ENCODE data around the gene SAV1. TPM values are rescaled to one million over a fixed set of nuclear protein-coding genes. Genes with fewer than 3 reads are reported as not detected.

Gene SAV1
- total and polyA plus RNA-seq, 2 of the 13 experiments (the other 11 are each of a cell fraction or from before 2014, with no cell fraction given), result 7.3 to 8.2 TPM

- no peaks in the 10 kb centered on the region for H4K20me1 ChIP-seq (ENCODE audit: insufficient read depth, low read length)
- in situ Hi-C loops (cut with HindIII; ENCODE audit: extremely low pct_ligation_motif_present, low pct_unique_long_range_greater_than_20kb), result no loop called here
- H3K9me3 ChIP-seq (ENCODE audit: low read length), result no peaks in the 10 kb centered on the region
- no peak overlapping the region for H3K4me2 ChIP-seq (ENCODE audit: low read depth, low read length)
- H3K79me2 ChIP-seq (ENCODE audit: insufficient read depth, low read length), result no peaks in the 10 kb centered on the region
- WGBS (ENCODE audit: low lambda C conversion rate), result 53% methylated on average over 1 of the region's 1 CpG
- POLR2A ChIA-PET, result no interaction called here
- no peaks in the 10 kb centered on the region for H3K36me3 ChIP-seq (replicated peaks in 1 of 2; ENCODE audit: control insufficient read depth in 1 of 2, insufficient read depth in 2 of 2, low read length in 2 of 2)
- FAIRE-seq (no peak), ATAC-seq (no peak), DNase-seq (ENCODE audit: low spot score) (no peak)
- H3K4me3 ChIP-seq (replicated peaks in 1 of 3; ENCODE audit: insufficient read depth in 1 of 3, low read depth in 2 of 3, low read length in 3 of 3), result no peak overlapping the region
- H3K4me1 ChIP-seq (ENCODE audit: insufficient read depth, low read length), result peaks cover 7% of the 10 kb centered on the region
- no peaks in the 10 kb centered on the region for H3K27me3 ChIP-seq (ENCODE audit: control insufficient read depth in 1 of 2, insufficient read depth in 2 of 2, low read length in 2 of 2)
- intact Hi-C loops (cut with micrococcal nuclease; ENCODE audit: unreplicated experiment), result loop anchor here (10.0 kb wide), 1 partner anchor 256 kb away; no protein-coding TSS in a partner anchor
- H3K9ac ChIP-seq (ENCODE audit: insufficient read depth, low read depth, low read length), result no peak overlapping the region
- H3K27ac ChIP-seq (ENCODE audit: extremely low read length, insufficient read depth, low read length), result no peak overlapping the region
- no peak overlapping the region for H2AFZ ChIP-seq (ENCODE audit: low read length)
- CTCF ChIA-PET (ENCODE audit: low intra/inter-chr PET ratio, low total read pairs), result no interaction called here
- no peak for TF ChIP-seq DNMT3B (CRISPR knock-in tag; conservative IDR thresholded peaks at IDR 0.05)
- BruUV-seq (replicated peaks), result no TSS peak
Observed at GRCh38 chr14:50608302-50608851, 59.7 kb downstream of the SAV1 start.

GRCh38 chr14:50607761-50608160 is 60.3 kb downstream of the SAV1 start:
- ChIA-PET POLR2A (no interaction called here), CTCF (ENCODE audit: low intra/inter-chr PET ratio, low total read pairs) (no interaction called here)
- no peak for FAIRE-seq
- Histone ChIP-seq H3K27me3 (ENCODE audit: control insufficient read depth in 1 of 2, insufficient read depth in 2 of 2, low read length in 2 of 2) (no peaks in the 10 kb centered on the region), H3K79me2 (ENCODE audit: insufficient read depth, low read length) (no peaks in the 10 kb centered on the region), H3K4me3 (replicated peaks in 1 of 3; ENCODE audit: insufficient read depth in 1 of 3, low read depth in 2 of 3, low read length in 3 of 3) (no peak overlapping the region), H3K9ac (ENCODE audit: insufficient read depth, low read depth, low read length) (no peak overlapping the region), H3K27ac (ENCODE audit: extremely low read length, insufficient read depth, low read length) (no peak overlapping the region), H3K36me3 (replicated peaks in 1 of 2; ENCODE audit: control insufficient read depth in 1 of 2, insufficient read depth in 2 of 2, low read length in 2 of 2) (no peaks in the 10 kb centered on the region), H2AFZ (ENCODE audit: low read length) (no peak overlapping the region), H3K9me3 (ENCODE audit: low read length) (no peaks in the 10 kb centered on the region), H4K20me1 (ENCODE audit: insufficient read depth, low read length) (no peaks in the 10 kb centered on the region), H3K4me1 (ENCODE audit: insufficient read depth, low read length) (peaks cover 7% of the 10 kb centered on the region), H3K4me2 (ENCODE audit: low read depth, low read length) (no peak overlapping the region)
- BruUV-seq (replicated peaks), result no TSS peak
- no peak for DNase-seq (ENCODE audit: low spot score)
- ATAC-seq, result no peak
- TF ChIP-seq ZNF17 (CRISPR knock-in tag; IDR thresholded peaks at IDR 0.05) (no peak), ZNF446 (CRISPR knock-in tag; IDR thresholded peaks at IDR 0.05) (no peak), ZSCAN31 (CRISPR knock-in tag; IDR thresholded peaks at IDR 0.05; ENCODE audit: low read depth) (no peak), ZNF207 (IDR thresholded peaks at IDR 0.05; ENCODE audit: borderline replicate concordance) (no peak), ZNF121 (CRISPR knock-in tag; IDR thresholded peaks at IDR 0.05) (no peak), CHCHD3 (CRISPR knock-in tag; IDR thresholded peaks at IDR 0.05) (no peak), AGO2 (optimal IDR thresholded peaks at IDR 0.05; ENCODE audit: low read depth, low read length) (no peak)
- intact Hi-C loops (cut with micrococcal nuclease; ENCODE audit: unreplicated experiment) (loop anchor here (10.0 kb wide), 1 partner anchor 257 kb away; no protein-coding TSS in a partner anchor), in situ Hi-C loops (cut with HindIII; ENCODE audit: extremely low pct_ligation_motif_present, low pct_unique_long_range_greater_than_20kb) (no loop called here)
- WGBS (ENCODE audit: low lambda C conversion rate), result 41% methylated on average over 1 of the region's 1 CpG
